HepG2 (cell line): ENCODE results near the gene CFAP206. TPM values are rescaled to one million over a fixed set of nuclear protein-coding genes. Genes with fewer than 3 reads are reported as not detected.

Experiments
- ESRRA ChIP-seq: sonication (generic); formaldehyde crosslinking; IDR thresholded peaks from 2 replicates; pipeline ENCODE4 v1.5.1; 2020; ENCODE audit warnings: mild to moderate bottlenecking, low read depth, missing genetic modification reagents
- FOXJ3 ChIP-seq: sonication (generic); formaldehyde crosslinking; IDR thresholded peaks from 2 replicates; pipeline ENCODE4 v1.4.0; 2020; ENCODE audit warnings: missing genetic modification reagents, mild to moderate bottlenecking, borderline replicate concordance
- KLF16 ChIP-seq, 2 experiments: sonication (generic) in 1 of 2; formaldehyde crosslinking in 1 of 2; IDR thresholded peaks; 2 replicates each; pipeline versions ENCODE4 v1.6.1 to v1.8.0; 2016 to 2023; ENCODE audit warnings: missing genetic modification reagents in 2 of 2, missing compliant biosample characterization in 1 of 2
- MTA3 ChIP-seq: sonication (generic); formaldehyde crosslinking; IDR thresholded peaks from 2 replicates; pipeline ENCODE4 v1.4.0; 2020; ENCODE audit warnings: missing genetic modification reagents
- MYC ChIP-seq: sonication (generic); formaldehyde crosslinking; IDR thresholded peaks from 2 replicates; pipeline ENCODE4 v1.9.0; 2021; ENCODE audit warnings: missing genetic modification reagents, borderline replicate concordance
- SOX6 ChIP-seq, 2 experiments: fragments of 450-650 bp in 1 of 2; sonication (generic) in 1 of 2; formaldehyde crosslinking in 1 of 2; IDR thresholded peaks; 2 replicates each; pipeline versions ENCODE4 v1.4.0 to v1.6.1; 2017 to 2020; ENCODE audit warnings: antibody characterized with exemption in 1 of 2, mild to moderate bottlenecking in 1 of 2, missing genetic modification reagents in 1 of 2
- ZFY ChIP-seq: sonication (generic); formaldehyde crosslinking; IDR thresholded peaks from 2 replicates; pipeline ENCODE4 v1.4.0; 2020; ENCODE audit warnings: missing genetic modification reagents
- ZNF326 ChIP-seq: sonication (generic); formaldehyde crosslinking; IDR thresholded peaks from 2 replicates; pipeline ENCODE4 v1.4.0; 2020; ENCODE audit warnings: missing genetic modification reagents, borderline replicate concordance
- ZNF441 ChIP-seq: sonication (generic); formaldehyde crosslinking; IDR thresholded peaks from 2 replicates; pipeline ENCODE4 v1.7.0; 2021; ENCODE audit warnings: missing genetic modification reagents, borderline replicate concordance
- ZNF510 ChIP-seq: sonication (generic); formaldehyde crosslinking; IDR thresholded peaks from 2 replicates; pipeline ENCODE4 v1.4.0; 2020; ENCODE audit warnings: low read depth, mild to moderate bottlenecking, missing genetic modification reagents
- ZNF556 ChIP-seq: sonication (generic); formaldehyde crosslinking; IDR thresholded peaks from 2 replicates; pipeline ENCODE4 v1.4.0; 2020; ENCODE audit warnings: mild to moderate bottlenecking, missing genetic modification reagents, borderline replicate concordance
- ZNF574 ChIP-seq: sonication (generic); formaldehyde crosslinking; IDR thresholded peaks from 2 replicates; pipeline ENCODE4 v1.4.0; 2020; ENCODE audit warnings: missing genetic modification reagents
- ZNF577 ChIP-seq: sonication (generic); formaldehyde crosslinking; IDR thresholded peaks from 2 replicates; pipeline ENCODE4 v1.4.0; 2020; ENCODE audit warnings: mild to moderate bottlenecking, low read depth, missing genetic modification reagents, borderline replicate concordance
- polyA plus RNA-seq, 8 experiments: library from polyadenylated mRNA; depleted of rRNA in 3 of 8; stranded (reverse) in 7 of 8; unstranded in 1 of 8; fragments of >200 nt; fragmentation: Illumina TruSeq in 4 of 8; extraction: Trizol in 4 of 8; gene quantifications; 2 replicates each; pipeline versions ENCODE4 v1.2.1 to v1.2.3, GENCODE V29; 2011 to 2016; ENCODE audit warnings: low read depth in 4 of 8, missing spikeins in 1 of 8, mixed read lengths in 1 of 8; ENCODE audit not compliant: insufficient read depth in 1 of 8
- total RNA-seq, 5 experiments: library from RNA; depleted of rRNA; stranded (reverse); fragments of >200 nt; fragmentation: Illumina TruSeq; extraction: Trizol; gene quantifications; 2 replicates each; pipeline ENCODE4 v1.2.3, GENCODE V29; 2016; ENCODE audit warnings: low read depth in 1 of 5
- TF ChIP-seq, protein P1 (sequence below): sonication (generic); formaldehyde crosslinking; IDR thresholded peaks from 2 replicates; pipeline ENCODE4 v1.4.0; 2020; ENCODE audit warnings: missing genetic modification reagents, borderline replicate concordance

CFAP206 gene
- total and polyA plus RNA-seq, 2 of the 13 experiments (the other 11 are each of a cell fraction or from before 2014, with no cell fraction given), result not detected

DNA sequence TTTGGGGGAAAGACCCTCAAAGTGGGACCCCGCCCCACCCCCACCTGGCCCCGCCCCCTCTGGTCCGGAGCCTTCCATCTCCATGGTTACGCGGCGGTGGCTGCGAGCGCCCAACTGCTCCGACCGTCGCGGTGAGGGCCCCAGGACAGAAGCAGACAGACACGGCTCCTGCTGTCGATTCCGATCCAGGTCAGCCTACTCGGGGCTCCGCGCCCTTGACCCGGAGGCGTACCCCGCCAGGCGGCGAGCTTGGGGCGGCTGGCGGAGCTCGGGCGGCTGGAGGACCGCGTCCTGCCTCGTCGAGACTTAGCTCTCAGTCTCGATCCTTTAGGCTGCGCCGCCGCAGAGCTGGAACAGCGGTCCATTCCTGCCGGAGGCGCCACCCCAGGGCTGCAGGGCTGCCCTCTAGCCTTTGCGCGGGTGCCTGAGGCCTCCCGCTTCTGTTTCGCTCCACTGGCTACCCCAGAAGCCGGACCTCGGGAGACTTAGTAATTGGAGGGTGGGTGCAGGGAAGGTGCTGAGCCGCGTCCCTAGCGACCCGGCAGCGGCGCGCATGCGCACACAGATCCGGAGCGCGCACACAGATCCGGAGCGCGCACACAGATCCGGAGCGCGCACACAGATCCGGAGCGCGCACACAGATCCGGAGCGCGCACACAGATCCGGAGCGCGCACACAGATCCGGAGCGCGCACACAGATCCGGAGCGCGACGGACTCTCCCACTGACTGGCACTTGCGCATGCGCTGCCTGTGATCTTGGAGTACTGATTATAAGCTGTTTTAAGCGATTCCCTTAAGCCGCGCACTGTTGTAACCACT is at the start of gene CFAP206 (continued):
- TF ChIP-seq ZNF574 (peak; percentile 50; the same call in 1 of the 2 replicates), ZFY (CRISPR knock-in tag) (peak; percentile 58; the same call in 1 of the 2 replicates), ZNF577 (CRISPR knock-in tag) (no peak), MYC (0 out of 2 replicates have a peak, but pooled peaks have one; percentile 33), ESRRA (CRISPR knock-in tag) (0 out of 2 replicates have a peak, but pooled peaks have one; percentile 28), FOXJ3 (CRISPR knock-in tag) (peak; percentile 12; the same call in 1 of the 2 replicates), KLF16 (CRISPR knock-in tag; IDR thresholded peaks at IDR 0.05) (0 out of 4 replicates have a peak, but pooled peaks of 1 of the 2 experiments have one; percentile 7), ZNF441 (CRISPR knock-in tag) (peak; percentile 66; the same call in 1 of the 2 replicates), SOX6 (IDR thresholded peaks at IDR 0.05) (no peak), SOX6 (CRISPR knock-in tag; IDR thresholded peaks at IDR 0.05) (peak; percentile 60), ZNF556 (peak; percentile 62; the same call in 1 of the 2 replicates), MTA3 (CRISPR knock-in tag) (no peak), ZNF326 (CRISPR knock-in tag) (no peak), ZNF510 (no peak)
- TF ChIP-seq, protein P1, sequence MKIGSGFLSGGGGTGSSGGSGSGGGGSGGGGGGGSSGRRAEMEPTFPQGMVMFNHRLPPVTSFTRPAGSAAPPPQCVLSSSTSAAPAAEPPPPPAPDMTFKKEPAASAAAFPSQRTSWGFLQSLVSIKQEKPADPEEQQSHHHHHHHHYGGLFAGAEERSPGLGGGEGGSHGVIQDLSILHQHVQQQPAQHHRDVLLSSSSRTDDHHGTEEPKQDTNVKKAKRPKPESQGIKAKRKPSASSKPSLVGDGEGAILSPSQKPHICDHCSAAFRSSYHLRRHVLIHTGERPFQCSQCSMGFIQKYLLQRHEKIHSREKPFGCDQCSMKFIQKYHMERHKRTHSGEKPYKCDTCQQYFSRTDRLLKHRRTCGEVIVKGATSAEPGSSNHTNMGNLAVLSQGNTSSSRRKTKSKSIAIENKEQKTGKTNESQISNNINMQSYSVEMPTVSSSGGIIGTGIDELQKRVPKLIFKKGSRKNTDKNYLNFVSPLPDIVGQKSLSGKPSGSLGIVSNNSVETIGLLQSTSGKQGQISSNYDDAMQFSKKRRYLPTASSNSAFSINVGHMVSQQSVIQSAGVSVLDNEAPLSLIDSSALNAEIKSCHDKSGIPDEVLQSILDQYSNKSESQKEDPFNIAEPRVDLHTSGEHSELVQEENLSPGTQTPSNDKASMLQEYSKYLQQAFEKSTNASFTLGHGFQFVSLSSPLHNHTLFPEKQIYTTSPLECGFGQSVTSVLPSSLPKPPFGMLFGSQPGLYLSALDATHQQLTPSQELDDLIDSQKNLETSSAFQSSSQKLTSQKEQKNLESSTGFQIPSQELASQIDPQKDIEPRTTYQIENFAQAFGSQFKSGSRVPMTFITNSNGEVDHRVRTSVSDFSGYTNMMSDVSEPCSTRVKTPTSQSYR (CRISPR knock-in tag), result peak; percentile 34
